GM19193 (cell line): Measurements from ENCODE around the gene PTGS1.

Experiments
- POLR2A ChIP-seq: IDR thresholded peaks from 4 replicates; pipeline ENCODE4 v1.6.1; 2011; ENCODE audit not compliant: insufficient read depth, insufficient read length; ENCODE audit errors: extremely low read depth

The PTGS1 gene

GRCh38 chr9:122370869-122371755, at the start of gene PTGS1:
Gene PTGS1 (plus strand): TSS chr9:122371024. CDS start chr9:122371085, 61 bp downstream.
- no peak for TF ChIP-seq POLR2A

- TF ChIP-seq POLR2A: no peak
Observed at GRCh38 chr9:122322553-122322952, 48.3 kb upstream of the PTGS1 start.

GRCh38 chr9:122325124-122325523, 45.7 kb upstream of the PTGS1 start:
- TF ChIP-seq POLR2A: no peak

DNA sequence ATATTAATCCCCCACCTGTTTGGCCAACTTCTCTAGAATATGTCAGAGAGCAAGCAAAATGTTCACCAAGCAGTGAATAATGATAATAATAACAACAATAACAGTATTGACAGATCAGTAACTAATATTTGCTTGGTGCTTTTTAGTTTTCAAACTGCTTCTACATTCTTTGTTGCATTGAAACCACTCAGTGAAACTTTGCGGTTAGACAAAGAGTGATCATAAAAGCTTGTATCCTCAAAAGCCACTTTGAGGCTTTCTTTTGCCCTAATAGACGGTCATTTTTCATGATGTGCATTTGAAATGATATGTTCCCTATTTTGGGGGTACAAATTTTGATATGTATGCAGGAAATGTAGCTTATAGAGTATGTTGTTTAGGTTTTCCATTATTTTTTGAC, 43.6 kb upstream of the PTGS1 start:
- no peak for TF ChIP-seq POLR2A

DNA sequence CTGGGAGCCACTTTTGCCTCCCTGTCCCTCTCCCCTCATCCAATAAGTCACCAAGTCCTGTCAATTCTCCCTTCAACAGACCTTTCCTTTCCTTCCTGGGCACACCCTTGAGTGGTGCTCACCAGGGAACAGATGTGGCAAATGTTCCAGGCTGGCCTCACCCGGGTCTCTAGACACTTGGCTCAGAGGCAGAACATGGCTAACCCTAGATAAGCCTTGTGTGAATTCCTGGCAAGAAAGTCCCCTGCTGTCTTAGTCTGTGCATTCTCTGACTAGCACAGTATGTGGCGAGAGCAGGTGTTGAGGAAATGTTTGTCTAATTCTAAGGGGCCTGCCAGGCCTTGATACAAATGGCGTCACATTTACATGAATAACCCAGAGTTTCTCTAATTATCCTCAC, 41.2 kb upstream of the PTGS1 start:
- no peak for TF ChIP-seq POLR2A

DNA sequence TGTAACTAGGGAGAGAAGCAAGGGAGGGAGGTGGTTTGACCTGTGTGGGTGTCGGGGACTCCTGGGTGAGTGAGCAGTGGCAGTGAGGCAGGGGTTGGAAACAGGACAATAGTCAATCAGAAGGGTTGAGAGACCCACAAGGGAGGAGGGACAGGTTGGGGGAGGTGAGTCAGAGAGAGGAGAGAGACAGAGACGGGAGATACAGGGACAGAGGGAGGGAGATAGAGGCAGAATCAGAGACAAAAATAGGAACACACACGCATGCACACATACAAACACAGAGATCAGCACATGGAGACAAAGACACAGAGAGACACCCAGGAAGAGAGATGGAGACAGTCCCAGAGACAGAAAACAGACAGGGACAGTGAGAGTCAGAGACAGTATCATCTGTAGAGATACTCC, 39.3 kb upstream of the PTGS1 start:
- TF ChIP-seq POLR2A: no peak

GRCh38 chr9:122332083-122332482, 38.7 kb upstream of the PTGS1 start:
- TF ChIP-seq POLR2A: no peak

DNA sequence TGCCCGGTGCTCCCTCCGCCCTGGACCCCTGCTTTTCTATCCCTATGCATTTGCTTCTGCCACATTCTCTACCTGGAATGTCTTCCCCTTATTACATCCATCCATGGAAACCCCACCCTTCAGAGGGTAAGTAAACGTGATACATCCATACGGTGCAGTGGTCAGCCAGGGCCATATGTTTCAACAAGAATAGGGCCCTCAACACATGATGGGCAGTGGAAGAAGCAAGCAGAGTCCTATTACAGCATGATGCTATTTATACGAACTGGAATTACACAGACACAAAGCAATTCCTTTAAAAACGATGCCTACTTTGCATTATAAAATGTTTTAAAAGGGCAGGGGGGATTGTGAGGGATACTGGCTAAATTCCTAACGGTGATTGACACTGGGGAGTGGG, 38.2 kb upstream of the PTGS1 start:
- no peak for TF ChIP-seq POLR2A

GRCh38 chr9:122333169-122333808, 37.5 kb upstream of the PTGS1 start:
- TF ChIP-seq POLR2A: no peak

DNA sequence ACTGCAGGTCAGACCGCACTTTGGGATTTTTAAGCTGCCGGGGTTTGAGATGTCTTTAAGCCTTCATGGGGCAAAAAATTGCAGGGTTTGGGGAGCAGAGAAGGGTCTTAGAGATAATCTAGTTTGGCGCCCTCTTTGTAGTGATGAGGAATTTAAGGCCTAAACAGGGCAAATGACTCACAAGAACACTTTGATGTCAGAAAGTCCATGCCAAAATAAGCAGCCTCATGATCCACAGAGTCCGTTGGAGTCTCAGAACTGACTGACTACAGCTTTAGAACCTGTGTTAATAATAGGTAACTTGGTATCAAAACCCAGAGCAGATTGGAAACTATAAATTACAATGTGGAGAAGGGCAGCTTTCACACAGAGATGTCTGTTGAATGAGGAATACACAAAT, 35.9 kb upstream of the PTGS1 start:
- TF ChIP-seq POLR2A: no peak

GRCh38 chr9:122336189-122336588, 34.6 kb upstream of the PTGS1 start:
- no peak for TF ChIP-seq POLR2A

DNA sequence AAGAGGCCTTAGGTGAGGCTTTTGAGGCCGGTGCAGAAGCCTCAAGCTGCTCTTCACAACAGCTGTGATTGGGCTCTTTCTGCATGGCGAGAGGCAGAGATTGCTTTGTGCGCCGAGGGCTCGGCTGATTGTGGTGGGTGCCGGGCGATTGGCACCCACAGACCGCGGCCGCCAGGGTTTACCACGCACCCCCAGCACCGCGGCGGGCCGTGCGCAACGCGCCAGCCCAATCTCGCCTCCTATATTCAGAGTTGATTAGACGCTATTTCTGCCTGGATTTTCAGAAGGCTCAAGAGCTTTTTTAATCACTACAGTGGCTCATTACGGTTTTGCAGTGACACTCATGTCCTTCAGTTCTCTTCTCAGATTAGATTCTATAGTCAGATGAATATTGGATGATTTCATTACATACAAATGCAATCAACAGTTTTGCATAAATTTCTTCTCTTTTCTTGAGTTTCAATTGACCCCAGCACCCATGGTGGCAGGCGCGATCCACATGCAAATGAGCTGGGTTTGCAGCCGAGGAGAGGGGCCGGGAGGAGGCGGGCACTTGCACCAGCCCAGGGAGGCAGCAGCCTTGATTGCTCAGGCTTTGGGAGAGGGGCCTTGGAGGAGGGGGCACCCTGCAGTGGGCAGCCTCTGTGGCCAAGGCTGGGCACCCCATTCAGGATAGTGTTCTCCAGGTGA, 33.8 kb upstream of the PTGS1 start:
- no peak for TF ChIP-seq POLR2A

- no peak for TF ChIP-seq POLR2A
Observed at GRCh38 chr9:122337556-122337929, 33.3 kb upstream of the PTGS1 start.

GRCh38 chr9:122338536-122338935, 32.3 kb upstream of the PTGS1 start:
- no peak for TF ChIP-seq POLR2A

DNA sequence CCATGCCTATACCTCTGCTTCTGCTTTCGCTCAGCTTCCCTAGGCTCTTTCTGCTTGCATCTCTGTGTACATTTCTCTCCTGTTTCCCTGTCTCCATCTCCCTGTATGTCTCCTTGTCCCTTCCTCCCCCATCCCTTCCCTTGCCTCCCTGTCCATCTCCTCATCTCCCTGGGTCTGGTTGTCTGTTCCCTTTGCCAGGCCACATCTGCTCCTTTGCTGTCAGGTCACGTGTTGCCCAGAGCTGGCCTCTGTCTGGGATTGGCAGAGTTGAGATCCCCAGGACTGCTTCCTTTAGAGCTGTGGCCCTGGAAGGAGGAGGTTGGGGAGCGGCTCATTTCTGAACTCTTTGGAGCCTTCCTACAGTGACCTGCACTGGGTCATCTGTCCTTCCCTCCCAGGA, 31.8 kb upstream of the PTGS1 start:
- no peak for TF ChIP-seq POLR2A
